ENCODE data around the gene ELMO1. TPM values are rescaled to one million over a fixed set of nuclear protein-coding genes. Genes with fewer than 3 reads are reported as not detected.

ELMO1 gene
- total RNA-seq, 1 donor: 215 TPM

GRCh38 chr7:37445064-37445723, 3.5 kb downstream of the ELMO1 start:
- Histone ChIP-seq H3K27me3 (ENCODE audit: insufficient read depth, low read length) (no peaks in the 10 kb centered on the region), H3K9me3 (ENCODE audit: low read depth, low read length) (no peaks in the 10 kb centered on the region), H3K4me1 (ENCODE audit: insufficient read depth, low read length) (peaks cover 81% of the 10 kb centered on the region), H3K4me3 (ENCODE audit: low read length) (no peak overlapping the region)

GRCh38 chr7:37443627-37444026, 5.0 kb downstream of the ELMO1 start:
- Histone ChIP-seq H3K9me3 (ENCODE audit: low read depth, low read length) (no peaks in the 10 kb centered on the region), H3K4me1 (ENCODE audit: insufficient read depth, low read length) (peaks cover 79% of the 10 kb centered on the region), H3K27me3 (ENCODE audit: insufficient read depth, low read length) (no peaks in the 10 kb centered on the region), H3K4me3 (ENCODE audit: low read length) (no peak overlapping the region)

DNA sequence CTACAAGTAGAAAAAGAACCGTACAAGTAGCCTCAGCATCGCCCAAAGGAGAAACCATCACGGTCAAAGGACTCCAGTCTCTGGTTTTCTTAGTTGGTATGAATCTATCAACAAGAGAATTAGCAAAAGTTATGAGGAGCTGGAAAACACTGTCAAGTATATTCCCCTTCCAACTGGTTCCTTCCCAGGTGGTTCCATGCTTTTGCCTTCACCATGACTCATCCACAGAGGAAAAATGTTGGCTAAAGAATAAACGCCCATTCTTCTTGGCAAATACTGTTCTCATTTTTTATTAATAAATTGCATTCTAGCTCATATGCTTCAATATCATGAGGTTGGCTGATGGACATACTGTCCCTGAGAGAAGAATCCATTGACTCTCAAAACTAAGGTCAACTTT, 6.4 kb downstream of the ELMO1 start:
- no peaks in the 10 kb centered on the region for H3K9me3 ChIP-seq (ENCODE audit: low read depth, low read length)
- peaks cover 77% of the 10 kb centered on the region for H3K4me1 ChIP-seq (ENCODE audit: insufficient read depth, low read length)
- H3K27me3 ChIP-seq (ENCODE audit: insufficient read depth, low read length): no peaks in the 10 kb centered on the region
- H3K4me3 ChIP-seq (ENCODE audit: low read length): no peak overlapping the region

DNA sequence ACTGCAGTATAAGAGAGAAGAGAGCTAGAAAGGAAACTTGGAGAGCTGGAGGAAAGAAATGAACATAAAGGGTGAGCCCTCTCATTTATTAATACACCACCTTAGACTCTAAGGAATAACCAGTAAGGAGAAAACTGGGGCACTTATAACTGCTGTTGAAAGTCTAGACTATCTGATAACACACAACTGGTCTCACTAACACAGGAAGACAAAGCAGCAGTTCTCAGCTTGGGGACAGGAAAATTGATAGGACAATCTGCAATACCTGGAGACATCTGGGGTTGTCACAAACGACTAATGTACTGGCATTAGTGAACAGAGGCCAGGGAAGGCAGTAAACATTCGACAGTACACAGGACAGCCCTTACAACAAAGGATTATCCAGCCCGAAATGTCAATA, 6.8 kb downstream of the ELMO1 start:
- Histone ChIP-seq H3K4me1 (ENCODE audit: insufficient read depth, low read length) (peaks cover 73% of the 10 kb centered on the region), H3K4me3 (ENCODE audit: low read length) (no peak overlapping the region), H3K9me3 (ENCODE audit: low read depth, low read length) (no peaks in the 10 kb centered on the region), H3K27me3 (ENCODE audit: insufficient read depth, low read length) (no peaks in the 10 kb centered on the region)

DNA sequence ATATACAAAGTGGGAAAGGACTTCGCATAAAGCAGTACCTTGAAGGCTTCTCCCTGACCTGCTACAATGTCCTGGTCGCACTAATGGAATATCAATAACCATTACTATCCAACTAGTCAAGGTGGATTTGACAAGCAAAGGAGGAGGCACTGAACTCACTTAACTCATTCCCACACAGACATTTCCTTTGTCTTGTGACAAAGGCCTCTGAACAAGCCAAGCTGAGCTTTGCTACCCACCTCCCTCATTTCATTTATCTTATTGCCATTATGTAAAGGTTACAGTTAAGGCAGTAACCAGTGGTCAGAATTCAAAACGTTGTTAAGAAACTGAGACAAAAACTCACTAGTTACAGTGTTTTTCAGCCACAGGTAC, 7.3 kb downstream of the ELMO1 start:
- no peaks in the 10 kb centered on the region for H3K27me3 ChIP-seq (ENCODE audit: insufficient read depth, low read length)
- H3K9me3 ChIP-seq (ENCODE audit: low read depth, low read length): no peaks in the 10 kb centered on the region
- no peak overlapping the region for H3K4me3 ChIP-seq (ENCODE audit: low read length)
- peaks cover 68% of the 10 kb centered on the region for H3K4me1 ChIP-seq (ENCODE audit: insufficient read depth, low read length)

DNA sequence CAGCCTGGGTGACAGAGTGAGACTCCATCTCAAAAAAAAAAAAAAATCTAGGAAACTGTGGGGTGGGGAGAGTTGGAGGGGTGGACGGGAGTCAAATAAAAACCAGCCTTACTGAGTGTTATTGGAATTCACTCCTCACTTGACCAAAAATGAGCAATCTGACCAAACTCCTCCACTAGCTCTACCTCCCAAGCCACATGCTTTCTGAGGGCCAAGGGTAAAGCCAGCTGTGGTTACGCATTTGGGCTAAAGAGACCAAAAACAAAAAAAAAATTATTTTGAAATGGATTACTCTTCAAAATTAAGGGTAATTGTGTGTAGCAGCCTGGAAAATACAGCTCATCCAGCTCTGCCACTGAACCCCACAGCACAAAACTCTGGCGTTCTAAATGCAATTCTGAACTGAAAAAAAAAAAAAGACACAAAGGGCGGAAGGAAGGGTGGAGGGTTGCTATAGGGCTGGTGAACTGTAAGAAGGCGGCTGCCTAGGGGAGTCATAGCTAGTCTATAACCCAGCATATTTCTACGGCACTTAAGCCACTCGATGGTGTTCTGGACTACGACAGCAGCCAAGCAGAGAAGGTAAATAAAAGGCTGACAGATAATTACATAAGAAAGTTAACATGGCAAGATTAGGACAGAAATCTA, 7.8 kb downstream of the ELMO1 start:
- H3K4me3 ChIP-seq (ENCODE audit: low read length): no peak overlapping the region
- H3K9me3 ChIP-seq (ENCODE audit: low read depth, low read length): no peaks in the 10 kb centered on the region
- H3K4me1 ChIP-seq (ENCODE audit: insufficient read depth, low read length): peaks cover 63% of the 10 kb centered on the region
- H3K27me3 ChIP-seq (ENCODE audit: insufficient read depth, low read length): no peaks in the 10 kb centered on the region

GRCh38 chr7:37439653-37440026, 9.0 kb downstream of the ELMO1 start:
- Histone ChIP-seq H3K4me3 (ENCODE audit: low read length) (no peak overlapping the region), H3K4me1 (ENCODE audit: insufficient read depth, low read length) (peaks cover 53% of the 10 kb centered on the region), H3K9me3 (ENCODE audit: low read depth, low read length) (no peaks in the 10 kb centered on the region), H3K27me3 (ENCODE audit: insufficient read depth, low read length) (no peaks in the 10 kb centered on the region)

GRCh38 chr7:37438906-37439652, 9.6 kb downstream of the ELMO1 start:
- no peak overlapping the region for H3K4me3 ChIP-seq (ENCODE audit: low read length)
- H3K4me1 ChIP-seq (ENCODE audit: insufficient read depth, low read length): peaks cover 50% of the 10 kb centered on the region
- no peaks in the 10 kb centered on the region for H3K27me3 ChIP-seq (ENCODE audit: insufficient read depth, low read length)
- H3K9me3 ChIP-seq (ENCODE audit: low read depth, low read length): no peaks in the 10 kb centered on the region

DNA sequence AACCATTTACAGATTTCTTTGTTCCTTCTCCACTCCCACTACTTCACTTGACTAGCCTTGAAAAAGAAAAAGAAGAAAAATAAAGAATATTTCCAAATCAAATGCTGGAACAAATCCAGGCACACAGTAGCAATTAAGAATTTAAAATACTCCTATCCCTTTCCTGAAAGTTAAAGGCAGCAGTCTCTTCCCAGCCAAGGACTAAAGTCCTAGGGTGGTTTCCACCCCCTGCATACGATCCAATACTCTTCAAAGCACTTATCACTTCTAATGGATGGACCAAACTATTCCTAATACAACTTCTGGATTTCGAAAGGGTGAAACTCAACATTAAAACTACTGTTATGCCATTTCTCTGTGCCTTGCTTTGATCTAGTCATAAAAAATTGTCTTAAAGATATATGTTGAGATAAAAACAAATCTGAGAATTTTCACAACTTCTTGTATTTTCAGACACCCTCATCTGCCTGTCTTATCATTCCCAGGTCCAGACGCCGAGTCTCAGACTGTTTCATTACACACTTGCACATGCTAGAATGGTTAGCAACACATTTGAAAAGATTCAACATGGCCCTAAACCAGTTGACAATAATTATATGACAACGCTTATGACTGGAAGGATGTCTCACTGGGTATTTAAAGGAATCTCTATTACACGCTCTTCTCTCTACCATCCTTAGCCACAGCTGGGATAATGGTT, 13.4 kb downstream of the ELMO1 start:
- Histone ChIP-seq H3K27me3 (ENCODE audit: insufficient read depth, low read length) (no peaks in the 10 kb centered on the region), H3K4me1 (ENCODE audit: insufficient read depth, low read length) (peaks cover 42% of the 10 kb centered on the region), H3K4me3 (ENCODE audit: low read length) (no peak overlapping the region), H3K9me3 (ENCODE audit: low read depth, low read length) (no peaks in the 10 kb centered on the region)

DNA sequence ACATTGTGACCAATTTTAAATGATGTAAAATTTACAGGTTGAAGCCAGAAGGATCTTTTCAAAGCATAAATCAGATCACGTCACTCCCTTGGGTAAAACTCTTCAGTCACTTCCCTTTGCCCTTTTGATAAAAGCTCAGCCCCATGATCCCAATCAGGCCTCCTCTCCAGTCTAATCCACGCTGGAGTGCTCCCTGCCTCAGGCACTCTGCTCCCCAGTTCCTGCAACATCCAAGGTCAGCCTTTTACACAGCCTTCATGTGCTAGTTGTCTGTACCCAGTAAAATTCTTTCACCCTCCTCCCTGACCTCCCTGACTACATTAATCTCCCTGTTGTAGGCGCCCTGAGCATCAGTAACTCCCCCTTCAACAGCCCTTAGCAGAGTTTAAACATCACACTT, 14.1 kb downstream of the ELMO1 start:
- H3K9me3 ChIP-seq (ENCODE audit: low read depth, low read length): no peaks in the 10 kb centered on the region
- no peak overlapping the region for H3K4me3 ChIP-seq (ENCODE audit: low read length)
- H3K27me3 ChIP-seq (ENCODE audit: insufficient read depth, low read length): no peaks in the 10 kb centered on the region
- peaks cover 40% of the 10 kb centered on the region for H3K4me1 ChIP-seq (ENCODE audit: insufficient read depth, low read length)

DNA sequence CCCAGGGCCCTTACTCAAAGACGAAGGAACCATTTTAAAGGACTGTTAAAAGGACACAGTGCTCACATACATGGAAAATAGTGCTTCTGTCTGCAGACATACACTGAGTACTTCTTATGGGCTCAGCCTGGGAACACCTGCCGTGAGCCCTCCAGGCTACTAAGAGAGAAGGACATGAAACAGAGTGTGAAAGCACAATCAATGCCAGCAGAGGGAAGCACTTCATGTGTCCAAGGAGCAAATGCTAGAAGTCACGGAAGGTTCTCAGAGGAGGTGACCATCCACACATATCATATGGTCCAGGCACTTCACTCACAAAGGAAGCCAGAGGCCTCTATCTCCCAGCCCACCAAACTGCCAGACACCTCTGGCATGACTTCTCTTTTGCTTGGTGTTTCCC, 15.5 kb downstream of the ELMO1 start:
- H3K4me3 ChIP-seq (ENCODE audit: low read length): no peak overlapping the region
- H3K9me3 ChIP-seq (ENCODE audit: low read depth, low read length): no peaks in the 10 kb centered on the region
- no peaks in the 10 kb centered on the region for H3K27me3 ChIP-seq (ENCODE audit: insufficient read depth, low read length)
- peaks cover 37% of the 10 kb centered on the region for H3K4me1 ChIP-seq (ENCODE audit: insufficient read depth, low read length)

GRCh38 chr7:37432281-37432920, 16.3 kb downstream of the ELMO1 start:
- no peak overlapping the region for H3K4me3 ChIP-seq (ENCODE audit: low read length)
- peaks cover 37% of the 10 kb centered on the region for H3K4me1 ChIP-seq (ENCODE audit: insufficient read depth, low read length)
- no peaks in the 10 kb centered on the region for H3K9me3 ChIP-seq (ENCODE audit: low read depth, low read length)
- H3K27me3 ChIP-seq (ENCODE audit: insufficient read depth, low read length): no peaks in the 10 kb centered on the region

- no peaks in the 10 kb centered on the region for H3K9me3 ChIP-seq (ENCODE audit: low read depth, low read length)
- no peaks in the 10 kb centered on the region for H3K27me3 ChIP-seq (ENCODE audit: insufficient read depth, low read length)
- H3K4me1 ChIP-seq (ENCODE audit: insufficient read depth, low read length): peaks cover 45% of the 10 kb centered on the region
- H3K4me3 ChIP-seq (ENCODE audit: low read length): no peak overlapping the region
Measured at GRCh38 chr7:37431413-37431812, 17.3 kb downstream of the ELMO1 start.

DNA sequence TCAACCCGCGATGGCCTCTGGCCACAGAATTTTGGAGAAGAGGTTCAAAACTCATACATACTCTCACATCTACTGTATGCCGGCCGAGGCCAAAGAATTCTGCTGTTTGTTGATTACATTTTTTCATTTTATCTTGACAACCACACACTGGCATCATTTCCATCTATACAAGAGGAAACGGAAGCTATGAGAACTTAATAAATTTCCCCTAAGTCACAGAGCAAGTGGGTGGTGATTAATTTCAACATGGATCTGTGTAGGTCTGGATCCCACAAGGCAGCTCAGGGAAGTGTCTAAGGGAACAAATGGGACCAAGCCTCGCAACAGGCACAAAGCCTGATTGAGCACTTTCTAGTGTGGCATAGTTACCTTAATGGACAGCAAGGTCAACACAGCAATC, 18.0 kb downstream of the ELMO1 start:
- Histone ChIP-seq H3K4me3 (ENCODE audit: low read length) (no peak overlapping the region), H3K27me3 (ENCODE audit: insufficient read depth, low read length) (no peaks in the 10 kb centered on the region), H3K4me1 (ENCODE audit: insufficient read depth, low read length) (peaks cover 53% of the 10 kb centered on the region), H3K9me3 (ENCODE audit: low read depth, low read length) (no peaks in the 10 kb centered on the region)

- Histone ChIP-seq H3K4me1 (ENCODE audit: insufficient read depth, low read length) (peaks cover 58% of the 10 kb centered on the region), H3K9me3 (ENCODE audit: low read depth, low read length) (no peaks in the 10 kb centered on the region), H3K27me3 (ENCODE audit: insufficient read depth, low read length) (no peaks in the 10 kb centered on the region), H3K4me3 (ENCODE audit: low read length) (no peak overlapping the region)
Measured at GRCh38 chr7:37430171-37430570, 18.5 kb downstream of the ELMO1 start.
